B cell (primary cell): Measurements from ENCODE around the gene COL5A1. TPM values are rescaled to one million over a fixed set of nuclear protein-coding genes. Genes with fewer than 3 reads are reported as not detected.

Source experiments
- ATAC-seq: fragments of 200-7000 bp; cut with Tn5 transposase; one replicate; pipeline ENCODE4 v1.10.0; 2021; ENCODE audit warnings: low read depth, mild to moderate bottlenecking, moderate number of reproducible peaks, moderate library complexity
- CTCF ChIA-PET: fragments of 350-600 bp; sonication (Branson Sonifier 250); formaldehyde crosslinking; loops from one replicate; lab custom pipeline; 2021; ENCODE audit warnings: antibody characterized with exemption, inconsistent platforms; lab: Charles Lee
- POLR2A ChIA-PET: fragments of 350-600 bp; sonication (Branson Sonifier 250); formaldehyde crosslinking; loops from one replicate; lab custom pipeline; 2021; ENCODE audit warnings: antibody characterized with exemption; lab: Charles Lee
- DNase-seq: peaks from one replicate; pipeline ENCODE4 v3.0.0; 2013
- H2AFZ ChIP-seq: 2 replicates; pipeline ENCODE4 v1.6.1; 2012; ENCODE audit warnings: mild to moderate bottlenecking, low read depth, low read length; ENCODE audit not compliant: insufficient read depth, poor library complexity, severe bottlenecking
- H3K27ac ChIP-seq, 2 donors: 1 replicate in 1 of 2; 2 replicates in 1 of 2; pipeline ENCODE4 v1.5.1; 2012 to 2013; ENCODE audit warnings: low read length in 2 of 2, mild to moderate bottlenecking in 2 of 2, moderate library complexity in 1 of 2
- H3K27me3 ChIP-seq, 4 experiments: fragments of 200-600 bp in 1 of 4; sonication (generic) in 1 of 4; replicated peaks in 1 of 4; 1 replicate in 2 of 4; 2 replicates in 2 of 4; pipeline versions ENCODE4 v1.6.1 to v1.7.0; 2013 to 2016; ENCODE audit warnings: low read length in 3 of 4, mild to moderate bottlenecking in 2 of 4, mixed read lengths in 1 of 4, moderate library complexity in 1 of 4; ENCODE audit not compliant: insufficient read depth in 4 of 4, control insufficient read depth in 3 of 4; ENCODE audit errors: control extremely low read depth in 1 of 4
- H3K36me3 ChIP-seq, 2 experiments: replicated peaks in 1 of 2; 1 replicate in 1 of 2; 2 replicates in 1 of 2; pipeline versions ENCODE4 v1.6.1 to v1.7.1; 2013; ENCODE audit warnings: low read length in 1 of 2; ENCODE audit not compliant: insufficient read depth in 2 of 2, control insufficient read depth in 1 of 2; ENCODE audit errors: control extremely low read depth in 1 of 2, extremely low read depth in 1 of 2
- H3K4me1 ChIP-seq, 2 donors: fragments of 200-600 bp in 1 of 2; sonication (generic) in 1 of 2; 1 replicate in 1 of 2; 2 replicates in 1 of 2; pipeline versions ENCODE4 v1.5.1 to v1.6.1; 2013 to 2017; ENCODE audit warnings: low read length in 2 of 2; ENCODE audit not compliant: control insufficient read depth in 2 of 2, insufficient read depth in 2 of 2
- H3K4me2 ChIP-seq: replicated peaks from 2 replicates; pipeline ENCODE3; 2012; ENCODE audit warnings: mild to moderate bottlenecking, low read depth, low read length; ENCODE audit not compliant: poor library complexity, severe bottlenecking
- H3K4me3 ChIP-seq, 5 experiments: fragments of 200-600 bp in 1 of 5; sonication (generic) in 1 of 5; 1 replicate in 3 of 5; 2 replicates in 2 of 5; pipeline versions ENCODE4 v1.5.1 to v1.7.0; 2011 to 2016; ENCODE audit warnings: low read length in 4 of 5, mild to moderate bottlenecking in 4 of 5, low read depth in 2 of 5, control low read depth in 1 of 5, moderate library complexity in 1 of 5; ENCODE audit not compliant: insufficient read depth in 1 of 5; ENCODE audit errors: control extremely low read depth in 1 of 5, extremely low read depth in 1 of 5
- H3K79me2 ChIP-seq: fragments of 200-600 bp; sonication (generic); one replicate; pipeline ENCODE4 v1.6.0; 2016; ENCODE audit warnings: low read length; ENCODE audit not compliant: control insufficient read depth, insufficient read depth
- H3K9ac ChIP-seq: fragments of 200-600 bp; sonication (generic); 2 replicates; pipeline ENCODE4 v1.6.1; 2017; ENCODE audit warnings: mild to moderate bottlenecking, low read length, moderate library complexity
- H3K9me3 ChIP-seq, 3 donors: one replicate each; pipeline versions ENCODE4 v1.6.1 to v1.7.1; 2013; ENCODE audit warnings: low read length in 2 of 3; ENCODE audit not compliant: control insufficient read depth in 2 of 3, insufficient read depth in 1 of 3; ENCODE audit errors: control extremely low read depth in 1 of 3
- H4K20me1 ChIP-seq: 2 replicates; pipeline ENCODE4 v1.6.0; 2012; ENCODE audit warnings: mild to moderate bottlenecking, low read length; ENCODE audit not compliant: insufficient read depth, control insufficient read depth, poor library complexity, severe bottlenecking
- H3K27ac Mint-ChIP-seq: one replicate; pipeline ENCODE4 v1.8.0; 2021; ENCODE audit warnings: mixed read lengths
- H3K27me3 Mint-ChIP-seq: one replicate; pipeline ENCODE4 v1.8.0; 2021; ENCODE audit warnings: mixed read lengths
- H3K4me1 Mint-ChIP-seq: one replicate; pipeline ENCODE4 v1.8.0; 2021; ENCODE audit warnings: mixed read lengths
- H3K4me3 Mint-ChIP-seq: one replicate; pipeline ENCODE4 v1.8.0; 2021; ENCODE audit warnings: mixed read lengths
- H3K9me3 Mint-ChIP-seq: one replicate; pipeline ENCODE4 v1.8.0; 2022; ENCODE audit warnings: mixed read lengths; ENCODE audit not compliant: insufficient read depth
- CTCF ChIP-seq: fragments of 200-600 bp; IDR thresholded peaks from one replicate; pipeline ENCODE4 v1.8.0; 2022; ENCODE audit warnings: antibody characterized with exemption, mild to moderate bottlenecking
- EZH2 ChIP-seq: IDR thresholded peaks from 2 replicates; pipeline ENCODE4 v1.6.1; 2012; ENCODE audit warnings: borderline replicate concordance, low read depth, mild to moderate bottlenecking, moderate library complexity, low read length; ENCODE audit not compliant: insufficient read depth, poor library complexity, severe bottlenecking
- WGBS: methylation state at CpG from one replicate; pipeline ENCODE4 v1.1.5; 2013; ENCODE audit warnings: missing lambda C conversion rate; ENCODE audit not compliant: insufficient coverage; 5-methylcytosine and 5-hydroxymethylcytosine counted together
- intact Hi-C: fragments of 100-400 bp; cut with micrococcal nuclease; formaldehyde crosslinking; loops from one replicate; pipeline ENCODE4 v1.10.0; 2022
- polyA plus RNA-seq: library from polyadenylated mRNA; depleted of rRNA; stranded (reverse); fragments of >200 nt; gene quantifications from 2 replicates; pipeline ENCODE4 v1.2.3, GENCODE V29; 2012
- total RNA-seq, 2 donors: library from RNA; stranded (reverse); fragments of 120-200 nt in 1 of 2; gene quantifications; 1 replicate in 1 of 2; 2 replicates in 1 of 2; pipeline versions ENCODE4 v1.2.3 to v1.2.4, GENCODE V29; 2013 to 2022

Gene COL5A1
- total and polyA plus RNA-seq, 2 donors (not counting 1 experiment from before 2014, with no cell fraction given) = 0.06 TPM; not detected in 1

- Mint-ChIP-seq H3K9me3 (no peaks in the 10 kb centered on the region), H3K27me3 (peaks cover 2% of the 10 kb centered on the region), H3K4me3 (no peak overlapping the region), H3K4me1 (no peaks in the 10 kb centered on the region), H3K27ac (no peak overlapping the region)
- H3K4me2 ChIP-seq = no peak overlapping the region
- no peaks in the 10 kb centered on the region for H4K20me1 ChIP-seq
- no peaks in the 10 kb centered on the region for H3K79me2 ChIP-seq
- no peak for ATAC-seq
- TF ChIP-seq CTCF (no peak), EZH2 (no peak)
- no peaks in the 10 kb centered on the region for H3K4me1 ChIP-seq
- no peak overlapping the region for H3K9ac ChIP-seq
- H3K4me3 ChIP-seq = no peak overlapping the region
- POLR2A ChIA-PET = no interaction called here
- H3K27ac ChIP-seq = no peak overlapping the region
- no peak overlapping the region for H2AFZ ChIP-seq
- no peaks in the 10 kb centered on the region for H3K27me3 ChIP-seq
- no peak for DNase-seq
- intact Hi-C loops = no loop called here
- H3K9me3 ChIP-seq = no peaks in the 10 kb centered on the region
- 95% methylated on average over 29 of the region's 29 CpGs for WGBS
- CTCF ChIA-PET = no interaction called here
- no peaks in the 10 kb centered on the region for H3K36me3 ChIP-seq
Measured at GRCh38 chr9:134818000-134818568, 176.5 kb downstream of the COL5A1 start.

- no peaks in the 10 kb centered on the region for H4K20me1 ChIP-seq
- H3K27me3 ChIP-seq = no peaks in the 10 kb centered on the region
- H3K4me1 ChIP-seq = no peaks in the 10 kb centered on the region
- ChIA-PET CTCF (no interaction called here), POLR2A (no interaction called here)
- no peaks in the 10 kb centered on the region for H3K9me3 ChIP-seq
- H3K79me2 ChIP-seq = no peaks in the 10 kb centered on the region
- ATAC-seq (no peak), DNase-seq (no peak)
- H3K9ac ChIP-seq = no peak overlapping the region
- H3K27ac Mint-ChIP-seq = no peak overlapping the region
- intact Hi-C loops = no loop called here
- WGBS = 97% methylated on average over 11 of the region's 16 CpGs
- no peaks in the 10 kb centered on the region for H3K9me3 Mint-ChIP-seq
- H2AFZ ChIP-seq = no peak overlapping the region
- H3K4me3 ChIP-seq = no peak overlapping the region
- H3K36me3 ChIP-seq = no peaks in the 10 kb centered on the region
- no peak overlapping the region for H3K4me3 Mint-ChIP-seq
- no peak for TF ChIP-seq EZH2
- no peak for TF ChIP-seq CTCF
- peaks cover 2% of the 10 kb centered on the region for H3K27me3 Mint-ChIP-seq
- H3K27ac ChIP-seq = no peak overlapping the region
- no peak overlapping the region for H3K4me2 ChIP-seq
- no peaks in the 10 kb centered on the region for H3K4me1 Mint-ChIP-seq
Measured at GRCh38 chr9:134818591-134818990, 177.0 kb downstream of the COL5A1 start.
